ENCODE results near the gene PACRG.

- TF ChIP-seq POLR2A (IDR thresholded peaks at IDR 0.05) (no peak), CTCF (IDR thresholded peaks at IDR 0.05) (no peak)
Observed at GRCh38 chr6:163186527-163186926, 458.8 kb downstream of the PACRG start.
